CD14-positive monocyte (primary cell): ENCODE data around the gene HAPLN2. TPM values are rescaled to one million over a fixed set of nuclear protein-coding genes. Genes with fewer than 3 reads are reported as not detected.
A peak's percentile ranks its signal among the peaks of the same experiment; 100 is the strongest.

Experiments
- DNase-seq, 3 donors: peaks; one replicate each; pipeline ENCODE4 v3.0.0-alpha.2; 2011 to 2022
- H2AFZ ChIP-seq: 2 replicates; pipeline ENCODE4 v1.6.0; 2012; ENCODE audit warnings: mild to moderate bottlenecking, low read depth, low read length, inconsistent platforms; ENCODE audit not compliant: insufficient read depth, poor library complexity, severe bottlenecking
- H3K27ac ChIP-seq, 2 donors: 1 replicate in 1 of 2; 2 replicates in 1 of 2; pipeline ENCODE4 v1.5.1; 2012 to 2013; ENCODE audit warnings: low read length in 2 of 2, control low read depth in 1 of 2, inconsistent platforms in 1 of 2, low read depth in 1 of 2, mild to moderate bottlenecking in 1 of 2
- H3K27me3 ChIP-seq, 2 donors: one replicate each; pipeline versions ENCODE4 v1.6.0 to v1.6.1; 2011 to 2013; ENCODE audit warnings: low read length in 2 of 2; ENCODE audit not compliant: control insufficient read depth in 2 of 2, insufficient read depth in 2 of 2
- H3K36me3 ChIP-seq, 2 donors: replicated peaks in 1 of 2; 1 replicate in 1 of 2; 2 replicates in 1 of 2; pipeline versions ENCODE4 v1.5.1 to v1.6.1; 2012 to 2013; ENCODE audit warnings: low read length in 2 of 2, control low read depth in 1 of 2, inconsistent platforms in 1 of 2, mild to moderate bottlenecking in 1 of 2; ENCODE audit not compliant: insufficient read depth in 2 of 2, control insufficient read depth in 1 of 2
- H3K4me1 ChIP-seq, 2 donors: 1 replicate in 1 of 2; 2 replicates in 1 of 2; pipeline versions ENCODE4 v1.5.1 to v1.6.1; 2012 to 2013; ENCODE audit warnings: low read length in 2 of 2, control low read depth in 1 of 2, inconsistent platforms in 1 of 2, mild to moderate bottlenecking in 1 of 2, moderate library complexity in 1 of 2; ENCODE audit not compliant: insufficient read depth in 2 of 2, control insufficient read depth in 1 of 2
- H3K4me2 ChIP-seq: replicated peaks from 2 replicates; pipeline ENCODE3; 2012; ENCODE audit warnings: low read length, moderate library complexity, mild to moderate bottlenecking; ENCODE audit not compliant: poor library complexity, severe bottlenecking; ENCODE audit errors: extremely low read depth
- H3K4me3 ChIP-seq, 3 experiments: fragments of 200-600 bp in 1 of 3; sonication (generic) in 1 of 3; replicated peaks in 1 of 3; 1 replicate in 2 of 3; 2 replicates in 1 of 3; pipeline ENCODE4 v1.5.1; 2011 to 2013; ENCODE audit warnings: low read length in 3 of 3, mild to moderate bottlenecking in 3 of 3, control low read depth in 2 of 3, low read depth in 2 of 3, inconsistent platforms in 1 of 3, moderate library complexity in 1 of 3
- H3K79me2 ChIP-seq: 2 replicates; pipeline ENCODE4 v1.6.0; 2012; ENCODE audit warnings: mild to moderate bottlenecking, control low read depth, inconsistent platforms, low read length, moderate library complexity; ENCODE audit not compliant: insufficient read depth
- H3K9ac ChIP-seq: 2 replicates; pipeline ENCODE4 v1.6.0; 2017; ENCODE audit warnings: low read length, mild to moderate bottlenecking; ENCODE audit not compliant: insufficient read depth, poor library complexity, severe bottlenecking
- H3K9me3 ChIP-seq, 2 donors: replicated peaks in 1 of 2; 1 replicate in 1 of 2; 2 replicates in 1 of 2; pipeline versions ENCODE4 v1.5.1 to v1.6.1; 2012 to 2013; ENCODE audit warnings: low read length in 2 of 2, control low read depth in 1 of 2; ENCODE audit not compliant: control insufficient read depth in 1 of 2, insufficient read depth in 1 of 2
- H4K20me1 ChIP-seq: 2 replicates; pipeline ENCODE4 v1.6.0; 2012; ENCODE audit warnings: mild to moderate bottlenecking, low read length, control low read depth, moderate library complexity; ENCODE audit not compliant: insufficient read depth
- H3K27ac Mint-ChIP-seq, 7 donors: one replicate each; pipeline ENCODE4 v1.8.0; 2020; ENCODE audit warnings: mild to moderate bottlenecking in 7 of 7, mixed read lengths in 7 of 7, moderate library complexity in 6 of 7, inconsistent platforms in 2 of 7
- H3K27me3 Mint-ChIP-seq, 3 donors: one replicate each; pipeline ENCODE4 v1.8.0; 2021 to 2022; ENCODE audit warnings: low read depth in 3 of 3, mild to moderate bottlenecking in 3 of 3, mixed read lengths in 3 of 3, moderate library complexity in 3 of 3, inconsistent platforms in 1 of 3
- H3K36me3 Mint-ChIP-seq, 2 donors: one replicate each; pipeline ENCODE4 v1.8.0; 2020; ENCODE audit warnings: mixed read lengths in 2 of 2, inconsistent platforms in 1 of 2, mild to moderate bottlenecking in 1 of 2
- H3K4me1 Mint-ChIP-seq: one replicate; pipeline ENCODE4 v1.8.0; 2020; ENCODE audit warnings: mild to moderate bottlenecking, mixed read lengths
- H3K4me3 Mint-ChIP-seq, 2 donors: one replicate each; pipeline ENCODE4 v1.8.0; 2020; ENCODE audit warnings: mild to moderate bottlenecking in 2 of 2, mixed read lengths in 2 of 2, moderate library complexity in 1 of 2
- H3K9me3 Mint-ChIP-seq, 7 donors: one replicate each; pipeline ENCODE4 v1.8.0; 2020 to 2022; ENCODE audit warnings: mixed read lengths in 7 of 7, mild to moderate bottlenecking in 6 of 7, moderate library complexity in 6 of 7, inconsistent platforms in 2 of 7
- CTCF ChIP-seq: fragments of 200-600 bp; IDR thresholded peaks from one replicate; pipeline ENCODE4 v1.8.0; 2022; ENCODE audit warnings: antibody characterized with exemption, mild to moderate bottlenecking
- WGBS: methylation state at CpG from one replicate; pipeline ENCODE4 v1.1.5; 2013; ENCODE audit warnings: missing lambda C conversion rate; ENCODE audit not compliant: insufficient coverage; 5-methylcytosine and 5-hydroxymethylcytosine counted together
- intact Hi-C, 2 donors: fragments of 100-400 bp; cut with micrococcal nuclease; formaldehyde crosslinking; loops; one replicate each; pipeline versions ENCODE4 v1.15.0 to v1.15.1; 2023
- polyA plus RNA-seq, 3 donors: library from polyadenylated mRNA; depleted of rRNA in 1 of 3; unstranded in 2 of 3; stranded (reverse) in 1 of 3; fragments of 300-500 nt in 2 of 3; fragments of >200 nt in 1 of 3; fragmentation: Illumina TruSeq in 2 of 3; gene quantifications; 1 replicate in 2 of 3; 2 replicates in 1 of 3; pipeline ENCODE4 v1.2.3, GENCODE V29; 2012 to 2021

The HAPLN2 gene
- polyA plus RNA-seq, 3 donors: not detected

- H3K4me1 ChIP-seq: peaks cover 0 to 4% of the 10 kb centered on the region in 2 donors
- H3K4me2 ChIP-seq: no peak overlapping the region
- 18% methylated on average over 51 of the region's 51 CpGs for WGBS
- H3K4me1 Mint-ChIP-seq: peaks cover 6% of the 10 kb centered on the region
- no peak overlapping the region for H2AFZ ChIP-seq
- no peak overlapping the region for H3K27ac Mint-ChIP-seq
- DNase-seq: no peak
- H3K9me3 Mint-ChIP-seq: peaks cover 0 to 6% (median 3%) of the 10 kb centered on the region in 7 donors
- H3K4me3 Mint-ChIP-seq: peak overlapping the region in 1 of 2 donors; percentile 60
- H3K9me3 ChIP-seq: peaks cover 0 to 15% of the 10 kb centered on the region in 2 donors
- no peaks in the 10 kb centered on the region for H3K36me3 ChIP-seq
- peaks cover 74 to 89% (median 83%) of the 10 kb centered on the region in 3 donors for H3K27me3 Mint-ChIP-seq
- intact Hi-C loops: no loop called here
- no peak for TF ChIP-seq CTCF
- H4K20me1 ChIP-seq: no peaks in the 10 kb centered on the region
- H3K4me3 ChIP-seq: no peak overlapping the region
- no peaks in the 10 kb centered on the region for H3K79me2 ChIP-seq
- no peak overlapping the region for H3K9ac ChIP-seq
- peaks cover 3 to 4% of the 10 kb centered on the region in 2 donors for H3K36me3 Mint-ChIP-seq
- H3K27me3 ChIP-seq: peaks cover 26 to 82% of the 10 kb centered on the region in 2 donors
- H3K27ac ChIP-seq: no peak overlapping the region
Measured at GRCh38 chr1:156646738-156647211, 27.6 kb downstream of the HAPLN2 start.

GRCh38 chr1:156647351-156647750, 28.1 kb downstream of the HAPLN2 start:
- peaks cover 3 to 4% of the 10 kb centered on the region in 2 donors for H3K36me3 Mint-ChIP-seq
- Histone ChIP-seq H3K4me3 (no peak overlapping the region), H3K9me3 (peaks cover 0 to 12% of the 10 kb centered on the region in 2 donors), H2AFZ (no peak overlapping the region), H3K4me1 (peaks cover 0 to 4% of the 10 kb centered on the region in 2 donors), H3K4me2 (no peak overlapping the region), H3K9ac (no peak overlapping the region), H4K20me1 (no peaks in the 10 kb centered on the region), H3K27me3 (peaks cover 26 to 76% of the 10 kb centered on the region in 2 donors), H3K36me3 (no peaks in the 10 kb centered on the region), H3K79me2 (no peaks in the 10 kb centered on the region), H3K27ac (no peak overlapping the region)
- DNase-seq: no peak
- peak overlapping the region in 1 of 2 donors; percentile 67 for H3K4me3 Mint-ChIP-seq
- peaks cover 0 to 6% (median 2%) of the 10 kb centered on the region in 7 donors for H3K9me3 Mint-ChIP-seq
- TF ChIP-seq CTCF: no peak
- intact Hi-C loops: no loop called here
- WGBS: 80% methylated on average over 9 of the region's 10 CpGs
- H3K27ac Mint-ChIP-seq: no peak overlapping the region
- peaks cover 6% of the 10 kb centered on the region for H3K4me1 Mint-ChIP-seq
- peaks cover 76 to 84% (median 81%) of the 10 kb centered on the region in 3 donors for H3K27me3 Mint-ChIP-seq
